ENCODE results near the gene DNM2.
"Not testable (repeated sequence)": the region's sequence is repeated elsewhere in the genome, so short reads cannot be mapped to it uniquely, and the experiment has no call there.

The DNM2 gene

DNA sequence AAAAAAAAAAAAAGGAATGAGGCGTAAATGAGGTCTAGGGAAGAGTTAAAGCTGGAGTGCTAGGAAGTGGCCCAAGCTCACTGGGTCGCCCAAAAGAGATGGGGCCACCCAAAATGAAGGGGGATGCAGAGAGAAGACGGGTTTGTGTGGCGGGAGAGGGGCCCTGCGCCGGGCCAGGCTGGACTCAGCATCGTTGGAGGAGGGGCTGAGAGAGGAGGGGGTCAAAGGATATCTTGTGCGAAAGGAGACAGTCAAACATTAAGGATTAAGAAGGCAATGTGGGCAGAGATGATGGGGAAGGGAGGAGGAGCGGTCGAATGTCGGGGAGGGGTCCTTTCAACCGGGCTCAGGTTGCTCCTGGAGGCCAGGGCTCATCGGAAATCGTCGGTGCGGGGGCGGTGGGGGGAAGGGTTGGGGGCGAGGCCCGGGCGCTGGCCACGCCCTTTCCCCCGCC is 152.6 kb downstream of the DNM2 start:
- DNase-seq (ENCODE audit: low spot score), result no peak

- peak; percentile 98 for DNase-seq (ENCODE audit: low spot score)
Measured at GRCh38 chr19:10870955-10871603, 153.2 kb downstream of the DNM2 start, which contains the start of gene CARM1. Gene CARM1, plus strand, starts transcription at chr19:10871553. Its CDS starts 150 bp downstream, at chr19:10871703.

DNA sequence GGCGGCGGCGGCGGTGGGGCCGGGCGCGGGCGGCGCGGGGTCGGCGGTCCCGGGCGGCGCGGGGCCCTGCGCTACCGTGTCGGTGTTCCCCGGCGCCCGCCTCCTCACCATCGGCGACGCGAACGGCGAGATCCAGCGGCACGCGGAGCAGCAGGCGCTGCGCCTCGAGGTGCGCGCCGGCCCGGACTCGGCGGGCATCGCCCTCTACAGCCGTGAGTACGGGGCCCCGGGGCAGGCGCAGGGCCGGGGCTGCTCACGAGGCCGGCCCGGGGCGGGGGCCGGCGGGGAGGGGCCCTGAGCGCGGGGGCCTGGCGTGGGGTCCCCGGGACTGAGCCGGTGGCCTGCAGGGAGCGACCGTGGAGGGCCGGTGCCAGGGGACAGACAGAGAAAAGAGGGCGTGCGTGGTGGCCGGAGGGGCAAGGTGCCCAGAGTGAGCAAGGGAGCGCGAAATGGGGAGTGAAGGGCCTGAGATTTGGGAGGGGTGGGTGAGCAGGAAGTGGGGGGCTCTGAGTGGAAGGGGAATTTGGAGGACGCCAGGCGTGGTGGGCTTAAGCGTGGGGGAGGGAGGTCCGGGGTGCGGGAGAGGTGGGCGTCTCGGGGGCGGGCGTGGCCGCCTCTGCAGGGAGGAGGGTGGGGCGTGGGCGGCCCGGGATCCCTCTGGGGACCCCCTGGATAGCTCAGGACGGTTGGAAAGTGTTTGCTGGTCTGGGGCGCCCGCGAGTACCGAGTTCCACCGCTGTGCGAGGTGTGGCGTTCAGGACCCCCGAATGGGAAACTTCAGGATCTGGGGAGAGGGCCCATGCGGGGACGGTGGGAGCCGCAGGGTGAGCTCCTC is 154.0 kb downstream of the DNM2 start:
- peak; percentile 39 for DNase-seq (ENCODE audit: low spot score)

- DNase-seq (ENCODE audit: low spot score), result no peak
Measured at GRCh38 chr19:10872546-10873107, 154.7 kb downstream of the DNM2 start.

- DNase-seq (ENCODE audit: low spot score), result no peak
Measured at GRCh38 chr19:10874024-10874423, 156.1 kb downstream of the DNM2 start.

DNA sequence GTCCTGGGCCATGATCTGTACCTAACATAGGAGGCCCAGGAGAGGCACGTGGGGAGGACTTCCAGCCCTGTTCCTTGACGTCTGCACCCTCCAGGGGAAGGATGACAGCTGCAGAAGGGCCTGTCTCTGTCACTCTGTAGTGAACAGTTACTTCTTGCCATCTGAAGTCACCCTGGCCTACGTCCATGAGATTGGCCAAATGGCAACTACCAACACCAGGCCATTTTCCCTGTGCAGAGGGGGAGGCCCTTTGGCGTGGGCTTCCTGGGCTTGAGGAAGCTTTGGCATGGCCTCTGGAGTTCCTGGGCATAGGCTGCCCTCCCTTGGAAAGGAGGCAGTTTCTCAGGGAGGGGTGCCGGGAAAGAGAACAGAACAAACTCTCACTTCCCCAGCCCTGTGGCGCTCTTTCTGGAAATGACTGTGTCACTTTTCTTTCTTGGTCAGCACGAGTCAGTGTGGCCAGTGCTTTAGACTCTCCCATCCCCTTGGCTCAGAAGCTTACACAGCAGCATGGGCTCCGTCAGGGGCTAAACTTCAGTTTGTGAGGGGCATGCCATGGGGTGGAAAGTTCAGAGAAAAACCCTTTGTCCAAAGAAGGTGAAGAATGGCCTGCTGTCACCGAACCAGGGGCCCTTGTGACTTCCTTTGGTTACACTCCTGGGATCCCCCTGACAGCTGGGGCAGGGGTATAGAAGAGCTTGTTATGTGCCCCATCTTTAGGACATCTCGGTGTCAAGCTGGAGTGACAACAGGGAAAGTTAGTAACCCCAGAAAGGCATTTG is 158.8 kb downstream of the DNM2 start:
- DNase-seq (ENCODE audit: low spot score), result no peak

- DNase-seq (ENCODE audit: low spot score), result not testable (repeated sequence)
Measured at GRCh38 chr19:10877608-10878007, 159.7 kb downstream of the DNM2 start.

GRCh38 chr19:10878253-10878652 is 160.4 kb downstream of the DNM2 start:
- DNase-seq (ENCODE audit: low spot score), result no peak
